Spleen (tissue), 11 donors: ENCODE measurements around the gene PANX2. TPM values are rescaled to one million over a fixed set of nuclear protein-coding genes. Genes with fewer than 3 reads are reported as not detected.
A peak's percentile ranks its signal among the peaks of the same experiment; 100 is the strongest.

Source experiments
- DNase-seq: peaks from one replicate; pipeline ENCODE4 v3.0.0-alpha.2; 2020
- H3K27ac ChIP-seq, 8 donors: fragments of 200-600 bp; sonication (generic) in 7 of 8; 1 replicate in 4 of 8; 2 replicates in 4 of 8; pipeline versions ENCODE4 v1.5.0 to v1.8.0; 2016 to 2021; ENCODE audit warnings: inconsistent platforms in 4 of 8, mild to moderate bottlenecking in 4 of 8, moderate library complexity in 1 of 8
- H3K27me3 ChIP-seq, 7 donors: fragments of 200-600 bp; sonication (generic) in 6 of 7; replicated peaks in 1 of 7; 1 replicate in 4 of 7; 2 replicates in 3 of 7; pipeline versions ENCODE4 v1.5.0 to v1.8.0; 2016 to 2021; ENCODE audit warnings: inconsistent platforms in 3 of 7, mild to moderate bottlenecking in 1 of 7
- H3K36me3 ChIP-seq, 6 donors: fragments of 200-600 bp; sonication (generic) in 5 of 6; 1 replicate in 4 of 6; 2 replicates in 2 of 6; pipeline versions ENCODE4 v1.5.0 to v1.8.0; 2016 to 2021; ENCODE audit warnings: inconsistent platforms in 2 of 6
- H3K4me1 ChIP-seq, 6 donors: fragments of 200-600 bp; sonication (generic) in 5 of 6; 1 replicate in 3 of 6; 2 replicates in 3 of 6; pipeline versions ENCODE4 v1.5.0 to v1.8.0; 2016 to 2021; ENCODE audit warnings: inconsistent platforms in 3 of 6
- H3K4me3 ChIP-seq, 8 donors: fragments of 200-600 bp; sonication (generic) in 7 of 8; 1 replicate in 4 of 8; 2 replicates in 4 of 8; pipeline versions ENCODE4 v1.5.0 to v1.8.0; 2016 to 2021; ENCODE audit warnings: inconsistent platforms in 4 of 8, mild to moderate bottlenecking in 4 of 8, moderate library complexity in 2 of 8
- H3K9me3 ChIP-seq, 8 donors: fragments of 200-600 bp; sonication (generic) in 7 of 8; 1 replicate in 4 of 8; 2 replicates in 4 of 8; pipeline versions ENCODE4 v1.5.0 to v1.8.0; 2016 to 2021; ENCODE audit warnings: inconsistent platforms in 4 of 8
- CTCF ChIP-seq, 11 experiments: fragments of 200-600 bp in 7 of 11; fragments of 450-650 bp in 4 of 11; sonication (generic) in 4 of 11; IDR thresholded peaks in 8 of 11; conservative IDR thresholded peaks in 3 of 11; 1 replicate in 7 of 11; 2 replicates in 4 of 11; pipeline versions ENCODE4 v1.4.0 to v1.8.0; 2016 to 2021; ENCODE audit warnings: antibody characterized with exemption in 11 of 11, inconsistent platforms in 4 of 11, mild to moderate bottlenecking in 1 of 11
- POLR2A ChIP-seq, 3 donors: fragments of 450-650 bp; IDR thresholded peaks; one replicate each; pipeline ENCODE4 v1.5.1; 2017; ENCODE audit warnings: antibody characterized with exemption in 3 of 3, mild to moderate bottlenecking in 1 of 3
- POLR2AphosphoS5 ChIP-seq, 3 donors: sonication (generic); formaldehyde crosslinking; IDR thresholded peaks; one replicate each; pipeline ENCODE4 v1.5.1; 2017; ENCODE audit warnings: antibody characterized with exemption in 3 of 3
- WGBS, 5 donors: extraction: QIAGEN DNeasy Blood & Tissue Kit in 3 of 5; methylation state at CpG; one replicate each; pipeline versions ENCODE4 v1.1.5 to v1.1.7; 2013 to 2018; 5-methylcytosine and 5-hydroxymethylcytosine counted together
- intact Hi-C: fragments of 100-400 bp; cut with DNase I; formaldehyde crosslinking; loops from one replicate; pipeline ENCODE4 v1.15.0; 2023; ENCODE audit warnings: low total_unique reads
- polyA plus RNA-seq, 3 donors: library from polyadenylated mRNA; stranded (reverse); fragments of 200-250 nt; gene quantifications; one replicate each; pipeline ENCODE4 v1.2.1, GENCODE V29; 2013
- total RNA-seq, 7 donors: library from RNA; depleted of rRNA in 3 of 7; stranded (reverse); fragments of >200 nt in 3 of 7; fragmentation: NEBNext Ultra II Directional in 4 of 7; extraction: Animal tissue kit (Norgen Biotek cat#: 25700) in 4 of 7; gene quantifications; one replicate each; pipeline versions ENCODE4 v1.1.0 to v1.2.1, GENCODE V29; 2016 to 2021
- donor health status: healthy with polysubstance abuse.
- donor health status: DM: no; HTN: no; CAD: no; lungs with moderate emphysema.
- donor health status: DM: no; HTN: no; CAD: no.
- donor health status: Bipolar disorder and iron deficiency.
- donor health status: healthy.
- donor health status: DM: no; HTN: no; CAD: no.
- donor health status: DM: yes; HTN: yes; CAD: no.

The PANX2 gene
- total and polyA plus RNA-seq, 10 donors: 0.11 to 4.6 (median 1.6) TPM

GRCh38 chr22:50157709-50158375, 12.7 kb upstream of the PANX2 start:
- H3K36me3 ChIP-seq: no peaks in the 10 kb centered on the region
- no peak overlapping the region for H3K4me3 ChIP-seq
- WGBS, 5 donors: 78 to 85% (median 82%) methylated on average over 19 to 21 of the region's 21 CpGs
- H3K9me3 ChIP-seq: no peaks in the 10 kb centered on the region
- no peaks in the 10 kb centered on the region for H3K4me1 ChIP-seq
- intact Hi-C loops: no loop called here
- peaks cover 0 to 38% (median 5%) of the 10 kb centered on the region in 7 donors for H3K27me3 ChIP-seq
- no peak overlapping the region for H3K27ac ChIP-seq
- DNase-seq: peak; percentile 61
- TF ChIP-seq POLR2A (IDR thresholded peaks at IDR 0.05) (no peak), CTCF (IDR thresholded peaks at IDR 0.05 in 8 of 11, conservative IDR thresholded peaks at IDR 0.05 in 3 of 11) (no peak), POLR2AphosphoS5 (IDR thresholded peaks at IDR 0.05) (no peak)

GRCh38 chr22:50160947-50161346, 9.6 kb upstream of the PANX2 start:
- no peaks in the 10 kb centered on the region for H3K9me3 ChIP-seq
- intact Hi-C loops: no loop called here
- no peak for DNase-seq
- H3K4me3 ChIP-seq: no peak overlapping the region
- WGBS, 5 donors: 80 to 91% (median 86%) methylated on average over 7 of the region's 7 CpGs
- no peak overlapping the region for H3K27ac ChIP-seq
- H3K27me3 ChIP-seq: peaks cover 0 to 60% (median 5%) of the 10 kb centered on the region in 7 donors
- H3K4me1 ChIP-seq: no peaks in the 10 kb centered on the region
- no peaks in the 10 kb centered on the region for H3K36me3 ChIP-seq
- TF ChIP-seq POLR2A (IDR thresholded peaks at IDR 0.05) (no peak), POLR2AphosphoS5 (IDR thresholded peaks at IDR 0.05) (no peak), CTCF (IDR thresholded peaks at IDR 0.05 in 8 of 11, conservative IDR thresholded peaks at IDR 0.05 in 3 of 11) (no peak)

- Histone ChIP-seq H3K4me1 (no peaks in the 10 kb centered on the region), H3K9me3 (no peaks in the 10 kb centered on the region), H3K27ac (no peak overlapping the region), H3K27me3 (peaks cover 0 to 60% (median 5%) of the 10 kb centered on the region in 7 donors), H3K4me3 (no peak overlapping the region), H3K36me3 (no peaks in the 10 kb centered on the region)
- intact Hi-C loops: no loop called here
- TF ChIP-seq CTCF (IDR thresholded peaks at IDR 0.05 in 8 of 11, conservative IDR thresholded peaks at IDR 0.05 in 3 of 11): no peak
- WGBS, 5 donors: 77 to 89% (median 87%) methylated on average over 13 to 23 of the region's 23 CpGs
- DNase-seq: no peak
These were observed 8.8 kb upstream of the PANX2 start for GRCh38 chr22:50161508-50162390.

- no peak for TF ChIP-seq POLR2AphosphoS5 (IDR thresholded peaks at IDR 0.05)
- TF ChIP-seq CTCF (IDR thresholded peaks at IDR 0.05 in 8 of 11, conservative IDR thresholded peaks at IDR 0.05 in 3 of 11): no peak
- no peak for TF ChIP-seq POLR2A (IDR thresholded peaks at IDR 0.05)
- Histone ChIP-seq H3K4me3 (no peak overlapping the region), H3K36me3 (no peaks in the 10 kb centered on the region), H3K9me3 (no peaks in the 10 kb centered on the region), H3K27ac (no peak overlapping the region), H3K27me3 (peaks cover 0 to 63% (median 5%) of the 10 kb centered on the region in 7 donors), H3K4me1 (no peaks in the 10 kb centered on the region)
- WGBS, 5 donors: 80 to 86% (median 83%) methylated on average over 6 to 10 of the region's 10 CpGs
- DNase-seq: no peak
- intact Hi-C loops: no loop called here
These were observed 8.1 kb upstream of the PANX2 start for GRCh38 chr22:50162391-50162956.
